ENCODE measurements around the gene C17orf100.

C17orf100 gene

DNA sequence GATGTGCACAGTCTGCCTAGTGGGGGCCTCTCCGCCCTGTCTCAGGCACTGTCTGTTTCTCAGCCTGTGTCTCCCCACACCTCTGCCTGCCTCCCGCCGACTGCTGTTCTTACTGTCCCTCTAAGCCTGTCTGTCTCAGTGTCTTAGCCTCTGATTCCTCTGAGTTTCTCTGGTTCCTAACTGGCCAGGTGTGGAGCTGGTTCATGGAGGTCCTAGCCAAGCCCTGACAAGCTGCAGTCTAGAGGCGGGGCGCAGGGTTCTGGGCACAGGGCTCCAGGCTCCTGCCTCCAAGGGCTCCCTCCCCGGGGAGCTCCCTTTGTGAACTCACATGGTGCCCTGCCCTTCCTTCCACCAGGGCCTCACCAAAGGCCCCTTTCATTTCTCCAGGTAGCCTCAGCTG is 19.4 kb downstream of the C17orf100 start:
- H3K36me3 Mint-ChIP-seq (ENCODE audit: low read depth), result no peaks in the 10 kb centered on the region
- H3K27me3 Mint-ChIP-seq (ENCODE audit: low read depth), result peaks cover 15% of the 10 kb centered on the region
- peaks cover 2% of the 10 kb centered on the region for H3K4me1 Mint-ChIP-seq (ENCODE audit: low read depth)
- no peak overlapping the region for H3K4me3 Mint-ChIP-seq
- no peak overlapping the region for H3K27ac Mint-ChIP-seq
- no peaks in the 10 kb centered on the region for H3K9me3 Mint-ChIP-seq

GRCh38 chr17:6671431-6671830 is 19.9 kb downstream of the C17orf100 start:
- H3K36me3 Mint-ChIP-seq (ENCODE audit: low read depth), result no peaks in the 10 kb centered on the region
- H3K27ac Mint-ChIP-seq, result no peak overlapping the region
- H3K9me3 Mint-ChIP-seq, result no peaks in the 10 kb centered on the region
- H3K4me3 Mint-ChIP-seq, result no peak overlapping the region
- H3K27me3 Mint-ChIP-seq (ENCODE audit: low read depth), result peaks cover 19% of the 10 kb centered on the region
- H3K4me1 Mint-ChIP-seq (ENCODE audit: low read depth), result peaks cover 2% of the 10 kb centered on the region

DNA sequence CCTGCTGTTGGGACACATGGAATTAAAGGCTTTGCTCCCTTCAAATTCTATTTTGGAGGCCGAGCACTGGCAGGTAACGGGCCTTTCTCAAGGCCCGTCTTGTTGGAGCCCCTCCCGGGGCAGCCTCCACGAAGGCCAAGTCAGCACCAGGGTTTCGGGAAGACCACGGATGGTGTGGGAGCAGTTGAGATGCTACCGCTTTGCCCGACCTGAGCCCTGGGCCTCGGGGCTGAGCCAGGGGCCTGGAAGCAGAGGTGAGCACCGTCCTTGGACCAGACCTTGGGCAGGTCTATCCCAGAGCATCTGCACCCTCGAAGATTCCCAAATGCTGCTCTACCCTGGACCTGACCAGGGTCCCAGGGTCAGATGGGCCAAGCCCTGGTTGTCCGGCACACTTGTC is 23.0 kb downstream of the C17orf100 start:
- Mint-ChIP-seq H3K27ac (no peak overlapping the region), H3K4me1 (ENCODE audit: low read depth) (peaks cover 7% of the 10 kb centered on the region), H3K9me3 (no peaks in the 10 kb centered on the region), H3K27me3 (ENCODE audit: low read depth) (peaks cover 27% of the 10 kb centered on the region), H3K4me3 (no peak overlapping the region), H3K36me3 (ENCODE audit: low read depth) (no peaks in the 10 kb centered on the region)

DNA sequence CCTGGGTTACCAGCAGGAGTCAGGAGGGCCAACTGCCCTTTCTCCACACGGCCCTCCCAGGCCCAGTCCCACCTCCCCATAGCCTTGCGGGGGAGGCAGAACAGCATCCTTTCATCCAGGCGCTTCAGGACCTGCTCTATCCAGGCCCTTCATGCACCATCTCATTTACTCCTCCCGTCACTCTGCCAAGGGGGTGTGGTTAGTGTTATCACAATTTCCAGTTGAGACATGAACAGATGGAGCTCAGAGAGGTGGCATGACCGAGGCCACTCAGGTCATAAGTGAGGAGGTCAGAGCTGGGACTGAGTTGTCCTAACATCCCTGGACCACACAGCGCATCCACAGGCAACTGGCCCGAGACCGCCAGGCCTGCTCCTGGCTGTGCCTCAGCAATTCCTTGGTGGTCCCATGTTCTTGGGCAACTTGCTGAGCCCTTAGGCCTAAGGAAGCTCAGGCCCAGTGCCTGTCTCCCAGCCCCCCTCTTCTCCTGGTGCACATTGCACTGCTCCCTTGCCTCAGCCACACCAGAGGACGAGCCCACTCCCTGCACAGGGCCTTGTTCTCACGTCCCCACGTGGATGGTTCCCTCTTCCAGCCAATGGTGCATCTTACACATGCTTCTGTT is 23.8 kb downstream of the C17orf100 start:
- Mint-ChIP-seq H3K9me3 (no peaks in the 10 kb centered on the region), H3K36me3 (ENCODE audit: low read depth) (no peaks in the 10 kb centered on the region), H3K27ac (no peak overlapping the region), H3K27me3 (ENCODE audit: low read depth) (peaks cover 32% of the 10 kb centered on the region), H3K4me1 (ENCODE audit: low read depth) (peaks cover 6% of the 10 kb centered on the region), H3K4me3 (no peak overlapping the region)

GRCh38 chr17:6676802-6677157 is 25.2 kb downstream of the C17orf100 start:
- H3K4me3 Mint-ChIP-seq, result no peak overlapping the region
- H3K36me3 Mint-ChIP-seq (ENCODE audit: low read depth), result no peaks in the 10 kb centered on the region
- no peak overlapping the region for H3K27ac Mint-ChIP-seq
- H3K9me3 Mint-ChIP-seq, result no peaks in the 10 kb centered on the region
- H3K4me1 Mint-ChIP-seq (ENCODE audit: low read depth), result peaks cover 6% of the 10 kb centered on the region
- H3K27me3 Mint-ChIP-seq (ENCODE audit: low read depth), result peaks cover 42% of the 10 kb centered on the region

DNA sequence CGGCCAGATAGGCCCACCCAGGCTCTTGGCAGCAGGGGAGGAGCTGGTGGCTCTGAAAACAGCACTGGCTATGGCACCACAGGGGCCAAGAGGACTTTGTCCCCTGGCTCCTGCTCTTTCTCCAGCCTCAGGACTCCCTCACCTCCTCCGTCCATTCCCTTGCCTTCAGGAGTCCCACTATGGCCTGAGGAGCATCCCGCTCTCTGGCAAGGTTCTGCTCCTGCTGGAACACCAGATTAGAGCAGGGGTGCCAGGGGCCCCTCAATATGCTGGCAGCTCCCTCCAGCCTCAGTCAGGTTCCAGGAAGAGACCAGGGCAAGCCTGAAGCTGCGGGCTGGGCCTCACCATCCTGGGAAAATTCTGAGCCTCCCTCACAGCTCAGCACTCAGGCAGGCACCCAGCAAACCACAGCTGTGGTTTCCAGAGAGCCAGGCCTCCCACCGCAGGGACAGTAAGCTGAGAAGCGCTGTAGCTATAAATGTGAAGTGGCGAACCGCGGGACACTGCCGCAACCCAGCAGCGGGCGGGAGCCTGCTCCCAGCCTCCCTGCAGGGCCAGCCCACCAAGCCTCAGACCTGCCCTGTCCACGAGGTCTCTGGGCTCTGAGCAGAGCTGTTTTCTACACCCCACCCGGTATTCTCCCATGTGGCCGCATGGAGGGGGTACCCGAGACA is 25.7 kb downstream of the C17orf100 start:
- H3K4me1 Mint-ChIP-seq (ENCODE audit: low read depth), result peaks cover 6% of the 10 kb centered on the region
- no peaks in the 10 kb centered on the region for H3K36me3 Mint-ChIP-seq (ENCODE audit: low read depth)
- no peaks in the 10 kb centered on the region for H3K9me3 Mint-ChIP-seq
- H3K4me3 Mint-ChIP-seq, result no peak overlapping the region
- H3K27ac Mint-ChIP-seq, result no peak overlapping the region
- peaks cover 47% of the 10 kb centered on the region for H3K27me3 Mint-ChIP-seq (ENCODE audit: low read depth)

DNA sequence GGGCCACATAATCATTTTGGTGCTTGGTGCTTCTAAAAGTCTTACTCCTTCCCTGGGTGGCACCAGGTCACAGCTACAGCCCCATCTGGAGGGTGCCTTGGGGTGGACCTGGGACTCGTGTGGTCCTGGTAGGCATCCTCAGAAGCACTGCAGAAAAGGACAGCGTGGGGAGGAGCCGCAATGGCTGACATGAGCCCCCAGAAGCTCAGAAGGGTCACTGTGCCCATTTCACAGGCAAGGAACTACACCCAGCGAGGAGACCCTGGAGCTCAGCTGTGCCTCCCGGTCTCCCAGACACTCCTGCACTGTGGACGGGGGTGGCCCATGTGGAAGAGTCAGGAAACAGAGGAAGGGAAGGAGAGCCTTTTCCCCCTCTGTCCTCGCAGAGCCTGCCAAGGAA is 26.4 kb downstream of the C17orf100 start:
- H3K9me3 Mint-ChIP-seq, result no peaks in the 10 kb centered on the region
- no peak overlapping the region for H3K27ac Mint-ChIP-seq
- no peak overlapping the region for H3K4me3 Mint-ChIP-seq
- peaks cover 6% of the 10 kb centered on the region for H3K4me1 Mint-ChIP-seq (ENCODE audit: low read depth)
- peaks cover 47% of the 10 kb centered on the region for H3K27me3 Mint-ChIP-seq (ENCODE audit: low read depth)
- H3K36me3 Mint-ChIP-seq (ENCODE audit: low read depth), result no peaks in the 10 kb centered on the region

GRCh38 chr17:6679241-6679640 is 27.7 kb downstream of the C17orf100 start:
- Mint-ChIP-seq H3K27me3 (ENCODE audit: low read depth) (peaks cover 47% of the 10 kb centered on the region), H3K36me3 (ENCODE audit: low read depth) (no peaks in the 10 kb centered on the region)

DNA sequence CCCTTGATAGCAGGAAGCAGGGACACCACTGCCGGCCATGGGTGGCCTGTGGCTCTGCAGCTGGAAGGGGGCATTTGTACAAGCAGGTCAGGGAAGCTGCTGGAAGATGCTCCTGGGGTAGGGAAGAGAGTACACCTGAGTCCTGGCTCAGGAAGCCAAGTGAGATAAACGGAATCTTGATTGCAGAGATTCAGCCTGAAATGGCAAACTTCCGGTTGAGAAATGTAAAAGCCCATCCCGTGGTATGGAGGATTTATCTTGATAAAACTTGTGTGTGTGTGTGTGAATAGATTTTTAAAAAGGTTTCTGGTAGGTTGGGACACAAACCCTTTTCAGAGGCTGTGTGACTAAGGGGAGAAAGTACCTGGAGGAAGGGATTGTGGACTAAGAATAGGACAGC is 29.6 kb downstream of the C17orf100 start:
- peaks cover 6% of the 10 kb centered on the region for H3K4me1 Mint-ChIP-seq (ENCODE audit: low read depth)
- no peak overlapping the region for H3K4me3 Mint-ChIP-seq
- no peak overlapping the region for H3K27ac Mint-ChIP-seq
- no peaks in the 10 kb centered on the region for H3K36me3 Mint-ChIP-seq (ENCODE audit: low read depth)
- H3K27me3 Mint-ChIP-seq (ENCODE audit: low read depth), result peaks cover 43% of the 10 kb centered on the region
- no peaks in the 10 kb centered on the region for H3K9me3 Mint-ChIP-seq

More at GRCh38 chr17:6679241-6679640, 27.7 kb downstream of the C17orf100 start:
- H3K4me1 Mint-ChIP-seq (ENCODE audit: low read depth), result peaks cover 6% of the 10 kb centered on the region
- no peak overlapping the region for H3K4me3 Mint-ChIP-seq
- H3K27ac Mint-ChIP-seq, result no peak overlapping the region
- H3K9me3 Mint-ChIP-seq, result no peaks in the 10 kb centered on the region

- no peak overlapping the region for H3K27ac Mint-ChIP-seq
- H3K36me3 Mint-ChIP-seq (ENCODE audit: low read depth), result no peaks in the 10 kb centered on the region
- no peaks in the 10 kb centered on the region for H3K9me3 Mint-ChIP-seq
- H3K27me3 Mint-ChIP-seq (ENCODE audit: low read depth), result peaks cover 42% of the 10 kb centered on the region
- peaks cover 6% of the 10 kb centered on the region for H3K4me1 Mint-ChIP-seq (ENCODE audit: low read depth)
- H3K4me3 Mint-ChIP-seq, result no peak overlapping the region
These were observed 30.1 kb downstream of the C17orf100 start for GRCh38 chr17:6681671-6682070.

DNA sequence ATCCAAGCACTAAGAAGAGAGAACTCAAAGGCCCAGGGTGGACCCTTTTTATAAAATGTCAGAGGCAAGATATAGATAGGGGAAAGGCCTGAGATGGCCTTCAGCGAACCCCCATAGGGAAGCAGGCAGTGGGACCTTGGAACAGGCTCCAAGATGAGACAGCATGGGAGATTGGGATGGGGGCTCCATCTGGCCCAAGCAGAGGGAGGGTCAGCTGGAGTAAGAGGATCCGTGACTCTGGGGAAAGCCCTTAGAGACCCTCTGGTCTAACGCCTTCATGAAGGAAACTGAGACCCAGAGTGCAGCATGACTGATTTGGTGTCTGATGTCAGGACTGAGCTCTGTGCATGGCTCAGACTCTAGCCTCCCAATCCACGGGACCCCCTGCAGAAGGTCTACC is 30.8 kb downstream of the C17orf100 start:
- H3K27me3 Mint-ChIP-seq (ENCODE audit: low read depth), result peaks cover 39% of the 10 kb centered on the region
- H3K36me3 Mint-ChIP-seq (ENCODE audit: low read depth), result no peaks in the 10 kb centered on the region
- H3K9me3 Mint-ChIP-seq, result no peaks in the 10 kb centered on the region
- H3K4me3 Mint-ChIP-seq, result no peak overlapping the region
- H3K27ac Mint-ChIP-seq, result no peak overlapping the region
- peaks cover 3% of the 10 kb centered on the region for H3K4me1 Mint-ChIP-seq (ENCODE audit: low read depth)

DNA sequence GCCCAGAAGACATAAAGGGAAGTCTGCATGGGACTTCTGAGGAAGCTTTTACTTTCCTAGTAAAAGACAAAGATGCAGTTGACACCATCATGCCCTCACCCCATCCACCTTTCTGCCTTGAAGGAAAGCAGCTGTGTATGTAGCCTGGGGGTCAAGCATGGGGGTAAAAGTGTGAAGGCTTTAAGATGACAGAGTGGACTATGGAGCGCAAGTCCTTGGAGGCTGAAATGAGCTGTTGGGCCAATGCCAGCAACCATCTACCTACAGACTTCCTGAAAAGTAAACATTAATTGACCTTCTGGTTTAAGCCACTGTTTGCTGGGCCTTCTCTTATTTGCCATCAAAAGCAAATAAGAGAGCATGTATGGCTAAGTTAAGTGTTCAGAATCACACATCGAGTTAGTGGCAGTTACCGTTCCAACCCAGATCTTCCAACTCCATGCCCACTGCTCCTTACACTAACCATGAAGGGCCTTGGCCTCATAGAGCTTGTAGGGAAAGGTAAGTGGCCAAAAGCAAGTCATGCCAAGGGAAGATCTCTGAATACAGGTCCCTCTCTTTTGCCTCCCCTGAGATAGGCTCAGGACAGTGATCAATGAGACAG is 31.6 kb downstream of the C17orf100 start:
- Mint-ChIP-seq H3K27me3 (ENCODE audit: low read depth) (peaks cover 37% of the 10 kb centered on the region), H3K27ac (no peak overlapping the region), H3K9me3 (no peaks in the 10 kb centered on the region), H3K4me3 (no peak overlapping the region), H3K4me1 (ENCODE audit: low read depth) (no peaks in the 10 kb centered on the region), H3K36me3 (ENCODE audit: low read depth) (no peaks in the 10 kb centered on the region)

DNA sequence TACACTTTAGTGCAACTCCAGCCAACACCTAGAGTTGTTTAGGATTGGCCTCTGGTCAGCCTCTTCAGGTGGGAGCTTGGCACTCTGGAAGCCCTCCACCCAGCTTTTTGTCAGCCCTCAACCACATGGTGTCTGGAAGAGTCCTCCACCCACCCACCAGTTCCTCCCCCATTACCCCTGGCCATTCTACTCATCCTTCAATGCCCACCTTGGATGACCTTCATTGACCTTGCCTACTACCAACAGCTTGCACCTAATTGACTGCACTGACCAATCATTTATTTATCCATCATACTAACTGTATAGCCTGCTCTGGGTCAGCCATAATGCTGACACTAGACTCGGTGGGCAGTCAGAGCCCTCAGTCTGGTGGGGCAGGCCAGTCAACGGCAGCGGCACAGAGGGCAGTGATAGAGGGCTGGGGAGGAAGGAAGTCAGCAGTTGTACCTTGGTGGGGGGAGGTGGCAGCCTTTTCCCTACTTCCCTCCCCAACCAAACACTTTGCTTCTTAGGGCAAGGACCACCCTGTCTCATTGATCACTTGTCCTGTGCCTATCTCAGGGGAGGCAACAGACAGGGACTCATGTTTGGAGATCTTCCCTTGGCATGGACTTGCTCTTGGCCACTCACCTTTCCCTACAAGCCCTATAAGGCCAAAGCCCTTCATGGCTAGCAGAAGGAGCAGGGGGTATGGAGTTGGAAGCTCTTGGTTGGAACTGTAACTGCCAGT is 32.3 kb downstream of the C17orf100 start:
- Mint-ChIP-seq H3K27me3 (ENCODE audit: low read depth) (peaks cover 29% of the 10 kb centered on the region), H3K36me3 (ENCODE audit: low read depth) (no peaks in the 10 kb centered on the region), H3K4me1 (ENCODE audit: low read depth) (no peaks in the 10 kb centered on the region), H3K9me3 (no peaks in the 10 kb centered on the region), H3K27ac (no peak overlapping the region), H3K4me3 (no peak overlapping the region)

DNA sequence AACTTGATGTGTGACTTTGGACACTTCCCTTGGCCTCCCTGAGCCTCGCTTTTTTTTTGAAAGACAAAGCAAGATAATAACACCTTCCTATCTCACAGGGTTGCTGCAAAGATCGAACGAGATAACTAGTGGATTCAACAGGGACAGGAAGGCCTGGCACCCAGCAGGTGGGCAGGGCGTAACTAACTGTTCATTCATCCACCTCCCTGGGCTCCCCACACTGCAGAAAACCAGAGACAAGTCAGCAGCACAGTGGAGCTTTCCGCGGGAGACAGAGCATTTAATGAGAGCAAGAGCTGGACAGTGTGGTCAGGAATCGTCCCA is 32.9 kb downstream of the C17orf100 start:
- Mint-ChIP-seq H3K4me1 (ENCODE audit: low read depth) (no peaks in the 10 kb centered on the region), H3K27ac (no peak overlapping the region), H3K36me3 (ENCODE audit: low read depth) (no peaks in the 10 kb centered on the region), H3K9me3 (no peaks in the 10 kb centered on the region), H3K4me3 (no peak overlapping the region), H3K27me3 (ENCODE audit: low read depth) (peaks cover 28% of the 10 kb centered on the region)

Data from T-helper 1 cell treated with Interleukin-12 subunit alpha and Interleukin-12 subunit beta and Interleukin-4 antibody, amounts not matched to agents 30 μg/mL and 1 μg/mL, for 36 hours (primary cell).